HFFc6 (cell line): ENCODE results near the gene CHD5. TPM values are rescaled to one million over a fixed set of nuclear protein-coding genes. Genes with fewer than 3 reads are reported as not detected.

ENCODE experiments used
- DNase-seq: peaks from one replicate; pipeline ENCODE4 v3.0.0-alpha.2; 2018
- H3K27ac Mint-ChIP-seq: 2 replicates; pipeline ENCODE4 v1.8.0; 2020; ENCODE audit warnings: mild to moderate bottlenecking, mixed read lengths
- H3K27me3 Mint-ChIP-seq: 2 replicates; pipeline ENCODE4 v1.8.0; 2021; ENCODE audit warnings: mild to moderate bottlenecking, moderate library complexity, mixed read lengths; ENCODE audit not compliant: insufficient read depth
- H3K36me3 Mint-ChIP-seq: 2 replicates; pipeline ENCODE4 v1.8.0; 2021; ENCODE audit warnings: low read depth, mixed read lengths
- H3K4me1 Mint-ChIP-seq: 2 replicates; pipeline ENCODE4 v1.8.0; 2020; ENCODE audit warnings: low read depth, mixed read lengths
- H3K4me3 Mint-ChIP-seq: 2 replicates; pipeline ENCODE4 v1.8.0; 2020; ENCODE audit warnings: mild to moderate bottlenecking, moderate library complexity, mixed read lengths
- H3K9me3 Mint-ChIP-seq: 2 replicates; pipeline ENCODE4 v1.8.0; 2020; ENCODE audit warnings: mild to moderate bottlenecking, mixed read lengths
- total RNA-seq, 6 experiments: library from RNA; stranded (reverse); fragmentation: NEBNext Ultra II Directional; extraction: Animal tissue kit (Norgen Biotek cat#: 25700); gene quantifications; 2 replicates in 1 of 6; 3 replicates in 5 of 6; pipeline ENCODE4 v1.2.3, GENCODE V29; 2021
- TF ChIP-seq, protein P1 (sequence below): fragments of 200-600 bp; sonication (generic); IDR thresholded peaks from 2 replicates; pipeline ENCODE4 v1.5.0; 2021; ENCODE audit warnings: antibody characterized with exemption, mild to moderate bottlenecking

CHD5 gene
- total RNA-seq, 6 experiments from 2014 or later = 0.05 to 0.36 (median 0.16) TPM; not detected in 2

- H3K27me3 Mint-ChIP-seq = peaks cover 20% of the 10 kb centered on the region
- TF ChIP-seq, protein P1, sequence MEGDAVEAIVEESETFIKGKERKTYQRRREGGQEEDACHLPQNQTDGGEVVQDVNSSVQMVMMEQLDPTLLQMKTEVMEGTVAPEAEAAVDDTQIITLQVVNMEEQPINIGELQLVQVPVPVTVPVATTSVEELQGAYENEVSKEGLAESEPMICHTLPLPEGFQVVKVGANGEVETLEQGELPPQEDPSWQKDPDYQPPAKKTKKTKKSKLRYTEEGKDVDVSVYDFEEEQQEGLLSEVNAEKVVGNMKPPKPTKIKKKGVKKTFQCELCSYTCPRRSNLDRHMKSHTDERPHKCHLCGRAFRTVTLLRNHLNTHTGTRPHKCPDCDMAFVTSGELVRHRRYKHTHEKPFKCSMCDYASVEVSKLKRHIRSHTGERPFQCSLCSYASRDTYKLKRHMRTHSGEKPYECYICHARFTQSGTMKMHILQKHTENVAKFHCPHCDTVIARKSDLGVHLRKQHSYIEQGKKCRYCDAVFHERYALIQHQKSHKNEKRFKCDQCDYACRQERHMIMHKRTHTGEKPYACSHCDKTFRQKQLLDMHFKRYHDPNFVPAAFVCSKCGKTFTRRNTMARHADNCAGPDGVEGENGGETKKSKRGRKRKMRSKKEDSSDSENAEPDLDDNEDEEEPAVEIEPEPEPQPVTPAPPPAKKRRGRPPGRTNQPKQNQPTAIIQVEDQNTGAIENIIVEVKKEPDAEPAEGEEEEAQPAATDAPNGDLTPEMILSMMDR = no peak
- H3K27ac Mint-ChIP-seq = no peak overlapping the region
Observed at GRCh38 chr1:6106321-6106731, 73.8 kb downstream of the CHD5 start.

DNA sequence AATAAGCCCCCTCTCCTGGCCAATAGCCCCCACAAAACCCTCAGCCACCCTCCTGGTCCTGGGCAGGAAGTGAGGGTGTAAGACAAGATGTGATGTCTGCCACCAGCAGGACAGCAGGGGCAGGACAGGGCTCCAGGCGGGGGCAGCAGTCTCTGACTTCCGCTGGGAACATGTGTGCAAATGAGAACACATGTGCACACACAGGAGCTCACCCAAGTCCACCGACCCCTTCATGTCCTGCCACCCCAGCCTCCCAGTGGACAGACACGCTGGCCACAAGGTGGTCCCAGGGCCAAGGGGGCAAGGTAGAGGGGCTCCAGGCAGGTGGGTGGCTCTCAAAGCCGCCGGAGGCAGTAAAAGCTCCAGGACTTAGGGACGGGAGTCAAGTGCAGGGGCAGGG is 74.4 kb downstream of the CHD5 start:
- Mint-ChIP-seq H3K36me3 (no peaks in the 10 kb centered on the region), H3K9me3 (no peaks in the 10 kb centered on the region), H3K4me3 (no peak overlapping the region), H3K27me3 (peaks cover 23% of the 10 kb centered on the region), H3K4me1 (no peaks in the 10 kb centered on the region), H3K27ac (no peak overlapping the region)
- no peak for DNase-seq
- TF ChIP-seq, protein P1 = no peak

More at GRCh38 chr1:6106321-6106731, 73.8 kb downstream of the CHD5 start:
- Mint-ChIP-seq H3K4me1 (no peaks in the 10 kb centered on the region), H3K36me3 (no peaks in the 10 kb centered on the region), H3K4me3 (no peak overlapping the region), H3K9me3 (no peaks in the 10 kb centered on the region)
- no peak for DNase-seq

DNA sequence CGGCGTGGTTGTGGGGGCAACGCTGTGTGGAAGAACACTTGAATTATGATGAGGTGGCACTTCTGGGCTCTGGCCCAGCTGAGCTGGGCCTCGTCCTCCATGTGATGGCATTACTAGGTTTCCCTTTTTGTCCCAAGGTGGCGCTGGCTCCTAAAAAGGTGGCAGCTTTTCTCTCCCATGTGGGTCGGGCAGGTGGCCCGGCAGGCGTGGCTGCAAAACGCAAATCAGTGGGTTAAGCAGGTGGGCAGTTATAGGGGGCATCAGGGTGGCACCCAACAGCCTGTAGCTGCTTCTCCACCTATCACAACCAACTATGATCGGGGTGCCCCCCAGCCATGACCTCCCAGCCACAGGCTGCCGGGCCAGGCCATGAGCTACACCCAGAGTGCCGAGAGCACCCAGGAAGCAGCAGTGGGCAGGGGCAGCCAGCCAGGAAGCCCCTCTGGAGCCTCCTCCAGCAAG is 74.9 kb downstream of the CHD5 start:
- TF ChIP-seq, protein P1 = peak; percentile 28
- Mint-ChIP-seq H3K36me3 (no peaks in the 10 kb centered on the region), H3K27ac (no peak overlapping the region), H3K9me3 (no peaks in the 10 kb centered on the region), H3K4me3 (no peak overlapping the region), H3K27me3 (peaks cover 18% of the 10 kb centered on the region), H3K4me1 (no peaks in the 10 kb centered on the region)
- no peak for DNase-seq

GRCh38 chr1:6104631-6105030 is 75.5 kb downstream of the CHD5 start:
- TF ChIP-seq, protein P1 = no peak
- H3K4me3 Mint-ChIP-seq = no peak overlapping the region
- H3K4me1 Mint-ChIP-seq = no peaks in the 10 kb centered on the region
- peaks cover 17% of the 10 kb centered on the region for H3K27me3 Mint-ChIP-seq
- no peaks in the 10 kb centered on the region for H3K36me3 Mint-ChIP-seq
- H3K9me3 Mint-ChIP-seq = no peaks in the 10 kb centered on the region
- no peak overlapping the region for H3K27ac Mint-ChIP-seq
- DNase-seq = no peak

DNA sequence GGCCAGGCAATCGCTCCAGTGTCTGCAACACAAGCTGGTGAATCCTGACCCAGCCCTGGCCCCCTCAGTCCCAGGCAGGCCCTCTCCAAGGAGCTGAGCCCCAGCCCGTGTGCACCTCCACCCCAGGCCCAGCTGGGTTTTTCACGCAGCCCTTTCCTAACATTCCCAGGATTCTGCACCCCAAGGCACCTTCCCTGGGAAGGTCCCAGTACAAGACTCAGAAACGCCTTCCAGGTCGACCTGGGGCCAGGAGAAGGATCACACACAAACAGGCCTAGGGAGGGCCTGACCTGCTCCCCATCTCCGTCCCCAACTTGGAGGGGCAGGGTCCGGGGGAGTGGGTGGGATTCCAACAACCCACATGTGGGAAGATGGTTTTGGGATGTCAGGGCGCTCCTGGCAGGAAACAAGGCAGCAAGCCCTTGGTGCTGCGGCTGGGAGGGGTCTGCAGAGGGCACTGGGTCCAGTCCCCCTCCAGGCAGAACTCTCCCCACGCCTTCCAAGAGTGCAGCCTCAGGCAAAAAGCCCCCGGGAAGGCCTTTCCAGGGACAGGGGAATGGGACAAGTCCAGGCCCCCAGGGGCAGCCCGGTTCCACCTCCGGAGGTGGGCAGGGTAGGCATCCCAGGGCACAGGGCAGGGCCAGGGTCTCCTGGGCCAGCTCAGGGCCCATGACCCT is 76.1 kb downstream of the CHD5 start:
- DNase-seq = no peak
- no peak overlapping the region for H3K27ac Mint-ChIP-seq
- no peaks in the 10 kb centered on the region for H3K9me3 Mint-ChIP-seq
- H3K36me3 Mint-ChIP-seq = no peaks in the 10 kb centered on the region
- TF ChIP-seq, protein P1 = no peak
- H3K27me3 Mint-ChIP-seq = peaks cover 17% of the 10 kb centered on the region
- no peak overlapping the region for H3K4me3 Mint-ChIP-seq
- no peaks in the 10 kb centered on the region for H3K4me1 Mint-ChIP-seq
